ENCODE data around the gene ELL.

Gene ELL

GRCh38 chr19:18486746-18487145 is 35.1 kb downstream of the ELL start:
- peak overlapping the region in 1 of 2 experiments; percentile 59 for H2BK12ac ChIP-seq (ENCODE audit: low read length in 2 of 2)
- H3K4ac ChIP-seq (ENCODE audit: low read depth in 1 of 2, low read length in 2 of 2), result peak overlapping the region; percentile 46 to 81
- H3K27me3 ChIP-seq (ENCODE audit: control insufficient read depth in 1 of 2, insufficient read depth in 1 of 2, low read length in 2 of 2), result no peaks in the 10 kb centered on the region
- H2BK5ac ChIP-seq (ENCODE audit: low read depth, low read length, poor library complexity, severe bottlenecking), result no peak overlapping the region
- H3K9ac ChIP-seq (ENCODE audit: low read length), result no peak overlapping the region
- H2AK5ac ChIP-seq (ENCODE audit: low read length, severe bottlenecking), result no peak overlapping the region
- peak overlapping the region in 1 of 2 experiments; percentile 17 for H3K4me3 ChIP-seq (ENCODE audit: insufficient read depth in 1 of 2, low read depth in 1 of 2, low read length in 2 of 2)
- peak overlapping the region; percentile 64 for H4K91ac ChIP-seq (ENCODE audit: low read length)
- H3K4me2 ChIP-seq (ENCODE audit: low read length, poor library complexity, severe bottlenecking), result no peak overlapping the region
- H3K14ac ChIP-seq (ENCODE audit: low read length in 2 of 2), result peak overlapping the region in 1 of 2 experiments; percentile 78
- H3K9me3 ChIP-seq (ENCODE audit: control insufficient read depth, low read length), result no peaks in the 10 kb centered on the region
- no peak overlapping the region for H3K23ac ChIP-seq (ENCODE audit: low read length in 2 of 2)
- H2BK15ac ChIP-seq (ENCODE audit: low read depth, poor library complexity, severe bottlenecking), result no peak overlapping the region
- WGBS, result 90% methylated on average over 8 of the region's 8 CpGs
- no peak overlapping the region for H2BK120ac ChIP-seq (ENCODE audit: low read depth, low read length)
- H3K4me1 ChIP-seq (ENCODE audit: control insufficient read depth, insufficient read depth, low read depth, low read length), result peaks cover 56% of the 10 kb centered on the region
- H3K18ac ChIP-seq (ENCODE audit: low read depth in 1 of 2, low read length in 2 of 2), result peak overlapping the region in 1 of 2 experiments; percentile 93
- H4K8ac ChIP-seq (ENCODE audit: low read length), result peak overlapping the region; percentile 47
- peaks cover 0 to 20% of the 10 kb centered on the region in 2 experiments for H3K36me3 ChIP-seq (ENCODE audit: control insufficient read depth in 1 of 2, insufficient read depth in 2 of 2, low read depth in 1 of 2, low read length in 2 of 2)
- no peak overlapping the region for H2AFZ ChIP-seq (ENCODE audit: low read depth, low read length)
- H3K27ac ChIP-seq (ENCODE audit: low read length, poor library complexity, severe bottlenecking), result no peak overlapping the region
- H3K79me1 ChIP-seq (replicated peaks; ENCODE audit: low read length, poor library complexity, severe bottlenecking), result peaks cover 50% of the 10 kb centered on the region
- no peak for DNase-seq

GRCh38 chr19:18484992-18485391 is 36.9 kb downstream of the ELL start:
- Histone ChIP-seq H3K4me2 (ENCODE audit: low read length, poor library complexity, severe bottlenecking) (no peak overlapping the region), H3K18ac (ENCODE audit: low read depth in 1 of 2, low read length in 2 of 2) (peak overlapping the region; percentile 64 to 65), H3K9me3 (ENCODE audit: control insufficient read depth, low read length) (no peaks in the 10 kb centered on the region), H3K4me3 (ENCODE audit: insufficient read depth in 1 of 2, low read depth in 1 of 2, low read length in 2 of 2) (no peak overlapping the region), H3K79me1 (replicated peaks; ENCODE audit: low read length, poor library complexity, severe bottlenecking) (peaks cover 51% of the 10 kb centered on the region), H4K91ac (ENCODE audit: low read length) (peak overlapping the region; percentile 58), H3K4ac (ENCODE audit: low read depth in 1 of 2, low read length in 2 of 2) (peak overlapping the region in 1 of 2 experiments; percentile 24), H3K9ac (ENCODE audit: low read length) (no peak overlapping the region), H3K14ac (ENCODE audit: low read length in 2 of 2) (peak overlapping the region in 1 of 2 experiments; percentile 29), H2BK5ac (ENCODE audit: low read depth, low read length, poor library complexity, severe bottlenecking) (no peak overlapping the region), H2AK5ac (ENCODE audit: low read length, severe bottlenecking) (no peak overlapping the region), H4K8ac (ENCODE audit: low read length) (peak overlapping the region; percentile 21), H3K4me1 (ENCODE audit: control insufficient read depth, insufficient read depth, low read depth, low read length) (peaks cover 67% of the 10 kb centered on the region), H2BK12ac (ENCODE audit: low read length in 2 of 2) (peak overlapping the region; percentile 12 to 63), H2BK15ac (ENCODE audit: low read depth, poor library complexity, severe bottlenecking) (peak overlapping the region; percentile 36), H2AFZ (ENCODE audit: low read depth, low read length) (no peak overlapping the region), H3K36me3 (ENCODE audit: control insufficient read depth in 1 of 2, insufficient read depth in 2 of 2, low read depth in 1 of 2, low read length in 2 of 2) (peaks cover 0 to 14% of the 10 kb centered on the region in 2 experiments), H2BK120ac (ENCODE audit: low read depth, low read length) (no peak overlapping the region), H3K27ac (ENCODE audit: low read length, poor library complexity, severe bottlenecking) (no peak overlapping the region), H3K23ac (ENCODE audit: low read length in 2 of 2) (no peak overlapping the region), H3K27me3 (ENCODE audit: control insufficient read depth in 1 of 2, insufficient read depth in 1 of 2, low read length in 2 of 2) (no peaks in the 10 kb centered on the region)
- 91% methylated on average over 5 of the region's 5 CpGs for WGBS
- no peak for DNase-seq

GRCh38 chr19:18483119-18483890 is 38.6 kb downstream of the ELL start:
- Histone ChIP-seq H3K14ac (ENCODE audit: low read length in 2 of 2) (peak overlapping the region in 1 of 2 experiments; percentile 95), H3K4me1 (ENCODE audit: control insufficient read depth, insufficient read depth, low read depth, low read length) (peaks cover 65% of the 10 kb centered on the region), H2BK15ac (ENCODE audit: low read depth, poor library complexity, severe bottlenecking) (peak overlapping the region; percentile 55)

GRCh38 chr19:18481505-18482222 is 40.2 kb downstream of the ELL start:
- no peak overlapping the region for H3K14ac ChIP-seq (ENCODE audit: low read length in 2 of 2)
- WGBS, result 92% methylated on average over 12 of the region's 12 CpGs
- H3K79me1 ChIP-seq (replicated peaks; ENCODE audit: low read length, poor library complexity, severe bottlenecking), result peaks cover 34% of the 10 kb centered on the region
- no peaks in the 10 kb centered on the region for H3K27me3 ChIP-seq (ENCODE audit: control insufficient read depth in 1 of 2, insufficient read depth in 1 of 2, low read length in 2 of 2)
- H3K4me2 ChIP-seq (ENCODE audit: low read length, poor library complexity, severe bottlenecking), result no peak overlapping the region
- no peak overlapping the region for H3K4ac ChIP-seq (ENCODE audit: low read depth in 1 of 2, low read length in 2 of 2)
- no peak overlapping the region for H3K23ac ChIP-seq (ENCODE audit: low read length in 2 of 2)
- H3K4me1 ChIP-seq (ENCODE audit: control insufficient read depth, insufficient read depth, low read depth, low read length), result peaks cover 59% of the 10 kb centered on the region
- no peak overlapping the region for H2AK5ac ChIP-seq (ENCODE audit: low read length, severe bottlenecking)
- no peak overlapping the region for H2BK15ac ChIP-seq (ENCODE audit: low read depth, poor library complexity, severe bottlenecking)
- H3K36me3 ChIP-seq (ENCODE audit: control insufficient read depth in 1 of 2, insufficient read depth in 2 of 2, low read depth in 1 of 2, low read length in 2 of 2), result no peaks in the 10 kb centered on the region
- peak overlapping the region; percentile 4 to 12 for H2BK12ac ChIP-seq (ENCODE audit: low read length in 2 of 2)
- no peaks in the 10 kb centered on the region for H3K9me3 ChIP-seq (ENCODE audit: control insufficient read depth, low read length)
- no peak overlapping the region for H4K91ac ChIP-seq (ENCODE audit: low read length)
- no peak for DNase-seq
- H2AFZ ChIP-seq (ENCODE audit: low read depth, low read length), result no peak overlapping the region
- H3K9ac ChIP-seq (ENCODE audit: low read length), result no peak overlapping the region
- H3K4me3 ChIP-seq (ENCODE audit: insufficient read depth in 1 of 2, low read depth in 1 of 2, low read length in 2 of 2), result no peak overlapping the region
- peak overlapping the region in 1 of 2 experiments; percentile 59 for H3K18ac ChIP-seq (ENCODE audit: low read depth in 1 of 2, low read length in 2 of 2)
- H4K8ac ChIP-seq (ENCODE audit: low read length), result no peak overlapping the region
- no peak overlapping the region for H2BK5ac ChIP-seq (ENCODE audit: low read depth, low read length, poor library complexity, severe bottlenecking)
- no peak overlapping the region for H2BK120ac ChIP-seq (ENCODE audit: low read depth, low read length)
- H3K27ac ChIP-seq (ENCODE audit: low read length, poor library complexity, severe bottlenecking), result no peak overlapping the region

More at GRCh38 chr19:18483119-18483890, 38.6 kb downstream of the ELL start:
- H4K91ac ChIP-seq (ENCODE audit: low read length), result peak overlapping the region; percentile 44
- no peak overlapping the region for H2BK120ac ChIP-seq (ENCODE audit: low read depth, low read length)
- no peaks in the 10 kb centered on the region for H3K27me3 ChIP-seq (ENCODE audit: control insufficient read depth in 1 of 2, insufficient read depth in 1 of 2, low read length in 2 of 2)
- peak overlapping the region in 1 of 2 experiments; percentile 82 for H3K18ac ChIP-seq (ENCODE audit: low read depth in 1 of 2, low read length in 2 of 2)
- H2AK5ac ChIP-seq (ENCODE audit: low read length, severe bottlenecking), result peak overlapping the region; percentile 17
- 93% methylated on average over 12 of the region's 12 CpGs for WGBS
- no peak overlapping the region for H3K27ac ChIP-seq (ENCODE audit: low read length, poor library complexity, severe bottlenecking)
- H3K9ac ChIP-seq (ENCODE audit: low read length), result no peak overlapping the region
- peaks cover 44% of the 10 kb centered on the region for H3K79me1 ChIP-seq (replicated peaks; ENCODE audit: low read length, poor library complexity, severe bottlenecking)
- peak overlapping the region in 1 of 2 experiments; percentile 85 for H3K23ac ChIP-seq (ENCODE audit: low read length in 2 of 2)
- peak overlapping the region; percentile 78 for H4K8ac ChIP-seq (ENCODE audit: low read length)
- no peak overlapping the region for H2AFZ ChIP-seq (ENCODE audit: low read depth, low read length)
- peaks cover 0 to 10% of the 10 kb centered on the region in 2 experiments for H3K36me3 ChIP-seq (ENCODE audit: control insufficient read depth in 1 of 2, insufficient read depth in 2 of 2, low read depth in 1 of 2, low read length in 2 of 2)
- no peaks in the 10 kb centered on the region for H3K9me3 ChIP-seq (ENCODE audit: control insufficient read depth, low read length)
- H3K4me3 ChIP-seq (ENCODE audit: insufficient read depth in 1 of 2, low read depth in 1 of 2, low read length in 2 of 2), result no peak overlapping the region
- no peak for DNase-seq
- no peak overlapping the region for H2BK5ac ChIP-seq (ENCODE audit: low read depth, low read length, poor library complexity, severe bottlenecking)
- H3K4me2 ChIP-seq (ENCODE audit: low read length, poor library complexity, severe bottlenecking), result no peak overlapping the region
- peak overlapping the region in 1 of 2 experiments; percentile 32 for H3K4ac ChIP-seq (ENCODE audit: low read depth in 1 of 2, low read length in 2 of 2)
- peak overlapping the region; percentile 38 to 88 for H2BK12ac ChIP-seq (ENCODE audit: low read length in 2 of 2)
